ENCODE results near the gene CDIP1. TPM values are rescaled to one million over a fixed set of nuclear protein-coding genes. Genes with fewer than 3 reads are reported as not detected.

The CDIP1 gene
- total and polyA plus RNA-seq, 2 experiments from 2014 or later: 39.2 to 57.6 TPM

- no peak for TF ChIP-seq EZH2 (IDR thresholded peaks at IDR 0.05; ENCODE audit: low read depth, unreplicated experiment)
- TF ChIP-seq ZNF114 (CRISPR knock-in tag; IDR thresholded peaks at IDR 0.05): no peak
- no peak for TF ChIP-seq POLR2AphosphoS5 (IDR thresholded peaks at IDR 0.05; ENCODE audit: low read depth)
- no peak for TF ChIP-seq NANOG (IDR thresholded peaks at IDR 0.05; ENCODE audit: borderline replicate concordance)
- TF ChIP-seq STAT1 (IDR thresholded peaks at IDR 0.05; ENCODE audit: unreplicated experiment): no peak
- no peak for TF ChIP-seq ZNF331 (CRISPR knock-in tag; IDR thresholded peaks at IDR 0.05; ENCODE audit: low read depth)
- TF ChIP-seq EZH2phosphoT487 (IDR thresholded peaks at IDR 0.05; ENCODE audit: unreplicated experiment): no peak
Observed at GRCh38 chr16:4578961-4579530, 40.5 kb upstream of the CDIP1 start (continued).

GRCh38 chr16:4576008-4576407 lies 37.4 kb upstream of the CDIP1 start:
- DNase-seq (ENCODE audit: low spot score) (no peak), ATAC-seq (no peak)
- Histone ChIP-seq H4K20me1 (replicated peaks; ENCODE audit: insufficient read depth) (no peaks in the 10 kb centered on the region), H3K9me2 (ENCODE audit: insufficient read depth) (peaks cover 6% of the 10 kb centered on the region; the same call in 1 of the 2 replicates), H3K79me2 (replicated peaks; ENCODE audit: insufficient read depth) (no peaks in the 10 kb centered on the region), H3K27ac (ENCODE audit: low read depth) (no peak overlapping the region), H3K4me2 (no peak overlapping the region), H3K36me3 (ENCODE audit: insufficient read depth) (no peaks in the 10 kb centered on the region), H3K4me1 (ENCODE audit: insufficient read depth) (peaks cover 9% of the 10 kb centered on the region), H3K27me3 (ENCODE audit: insufficient read depth) (no peaks in the 10 kb centered on the region), H3K4me3 (no peak overlapping the region), H3F3A (replicated peaks; ENCODE audit: low read depth) (0 out of 2 replicates have a peak, but pooled peaks cover 9% of the 10 kb centered on the region), H2AFZ (no peak overlapping the region)
- Mint-ChIP-seq H3K9me3 (no peaks in the 10 kb centered on the region; the same call in 2 of the 3 replicates), H3K27ac (no peak overlapping the region), H3K4me3 (no peak overlapping the region), H3K36me3 (ENCODE audit: low read depth) (peaks cover 10% of the 10 kb centered on the region), H3K4me1 (peaks cover 9% of the 10 kb centered on the region), H3K27me3 (ENCODE audit: insufficient read depth, low read depth, poor library complexity) (peaks cover 11% of the 10 kb centered on the region)
- TF ChIP-seq NANOG (IDR thresholded peaks at IDR 0.05; ENCODE audit: borderline replicate concordance) (no peak), STAT1 (IDR thresholded peaks at IDR 0.05; ENCODE audit: unreplicated experiment) (no peak), ETS1 (IDR thresholded peaks at IDR 0.05) (no peak), CREB1 (CRISPR knock-in tag; IDR thresholded peaks at IDR 0.05; ENCODE audit: low read depth) (no peak), ZNF114 (CRISPR knock-in tag; IDR thresholded peaks at IDR 0.05) (no peak), EZH2 (IDR thresholded peaks at IDR 0.05; ENCODE audit: low read depth, unreplicated experiment) (no peak), JUNB (IDR thresholded peaks at IDR 0.05; ENCODE audit: unreplicated experiment) (no peak), CTCF (conservative IDR thresholded peaks at IDR 0.05; ENCODE audit: low read depth in 2 of 2) (no peak), REST (IDR thresholded peaks at IDR 0.05; ENCODE audit: unreplicated experiment) (no peak), EZH2phosphoT487 (IDR thresholded peaks at IDR 0.05; ENCODE audit: unreplicated experiment) (no peak), POLR2AphosphoS5 (IDR thresholded peaks at IDR 0.05; ENCODE audit: low read depth) (no peak)
